GM12874 (cell line): ENCODE measurements around the gene STAB1.

Source experiments
- TF ChIP-seq, protein P1 (sequence below): IDR thresholded peaks from 2 replicates; pipeline ENCODE4 v1.5.1; 2011; ENCODE audit warnings: low read depth, mild to moderate bottlenecking, control low read depth, low read length, moderate library complexity; ENCODE audit not compliant: insufficient read depth

Gene STAB1, protein sequence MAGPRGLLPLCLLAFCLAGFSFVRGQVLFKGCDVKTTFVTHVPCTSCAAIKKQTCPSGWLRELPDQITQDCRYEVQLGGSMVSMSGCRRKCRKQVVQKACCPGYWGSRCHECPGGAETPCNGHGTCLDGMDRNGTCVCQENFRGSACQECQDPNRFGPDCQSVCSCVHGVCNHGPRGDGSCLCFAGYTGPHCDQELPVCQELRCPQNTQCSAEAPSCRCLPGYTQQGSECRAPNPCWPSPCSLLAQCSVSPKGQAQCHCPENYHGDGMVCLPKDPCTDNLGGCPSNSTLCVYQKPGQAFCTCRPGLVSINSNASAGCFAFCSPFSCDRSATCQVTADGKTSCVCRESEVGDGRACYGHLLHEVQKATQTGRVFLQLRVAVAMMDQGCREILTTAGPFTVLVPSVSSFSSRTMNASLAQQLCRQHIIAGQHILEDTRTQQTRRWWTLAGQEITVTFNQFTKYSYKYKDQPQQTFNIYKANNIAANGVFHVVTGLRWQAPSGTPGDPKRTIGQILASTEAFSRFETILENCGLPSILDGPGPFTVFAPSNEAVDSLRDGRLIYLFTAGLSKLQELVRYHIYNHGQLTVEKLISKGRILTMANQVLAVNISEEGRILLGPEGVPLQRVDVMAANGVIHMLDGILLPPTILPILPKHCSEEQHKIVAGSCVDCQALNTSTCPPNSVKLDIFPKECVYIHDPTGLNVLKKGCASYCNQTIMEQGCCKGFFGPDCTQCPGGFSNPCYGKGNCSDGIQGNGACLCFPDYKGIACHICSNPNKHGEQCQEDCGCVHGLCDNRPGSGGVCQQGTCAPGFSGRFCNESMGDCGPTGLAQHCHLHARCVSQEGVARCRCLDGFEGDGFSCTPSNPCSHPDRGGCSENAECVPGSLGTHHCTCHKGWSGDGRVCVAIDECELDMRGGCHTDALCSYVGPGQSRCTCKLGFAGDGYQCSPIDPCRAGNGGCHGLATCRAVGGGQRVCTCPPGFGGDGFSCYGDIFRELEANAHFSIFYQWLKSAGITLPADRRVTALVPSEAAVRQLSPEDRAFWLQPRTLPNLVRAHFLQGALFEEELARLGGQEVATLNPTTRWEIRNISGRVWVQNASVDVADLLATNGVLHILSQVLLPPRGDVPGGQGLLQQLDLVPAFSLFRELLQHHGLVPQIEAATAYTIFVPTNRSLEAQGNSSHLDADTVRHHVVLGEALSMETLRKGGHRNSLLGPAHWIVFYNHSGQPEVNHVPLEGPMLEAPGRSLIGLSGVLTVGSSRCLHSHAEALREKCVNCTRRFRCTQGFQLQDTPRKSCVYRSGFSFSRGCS (N-terminal part only)

DNA sequence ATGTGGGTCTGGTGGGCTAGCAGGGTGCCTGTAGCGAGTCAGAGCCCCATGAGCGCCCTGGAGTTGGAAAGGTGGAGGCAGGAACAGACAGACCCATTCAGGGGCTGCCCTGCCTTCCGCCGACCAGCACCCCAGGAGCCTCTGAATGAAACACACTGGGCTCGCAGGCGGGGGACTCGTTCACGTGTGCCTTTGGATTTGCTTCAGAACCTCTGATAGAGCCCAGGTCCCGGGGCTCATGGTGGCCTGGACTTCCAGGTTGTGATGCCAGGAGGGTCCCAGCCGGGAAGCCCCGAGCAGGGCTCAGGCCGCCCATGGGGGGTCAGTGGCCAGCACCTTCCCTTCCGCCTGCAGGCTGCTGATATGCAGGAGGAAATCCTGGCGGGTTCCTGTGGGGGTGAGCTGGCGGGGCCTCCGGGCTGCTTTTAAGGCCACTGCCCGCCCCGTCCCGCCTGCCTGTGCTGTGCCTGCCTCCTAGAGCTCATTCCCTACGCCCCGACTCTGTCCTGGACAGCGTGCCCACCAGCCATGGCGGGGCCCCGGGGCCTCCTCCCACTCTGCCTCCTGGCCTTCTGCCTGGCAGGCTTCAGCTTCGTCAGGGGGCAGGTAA is at the start of gene STAB1:
STAB1 (plus strand) TSS at position 453 of the 610 bp plus-strand sequence; CDS start at position 529, 76 bp downstream.
- TF ChIP-seq, protein P1, sequence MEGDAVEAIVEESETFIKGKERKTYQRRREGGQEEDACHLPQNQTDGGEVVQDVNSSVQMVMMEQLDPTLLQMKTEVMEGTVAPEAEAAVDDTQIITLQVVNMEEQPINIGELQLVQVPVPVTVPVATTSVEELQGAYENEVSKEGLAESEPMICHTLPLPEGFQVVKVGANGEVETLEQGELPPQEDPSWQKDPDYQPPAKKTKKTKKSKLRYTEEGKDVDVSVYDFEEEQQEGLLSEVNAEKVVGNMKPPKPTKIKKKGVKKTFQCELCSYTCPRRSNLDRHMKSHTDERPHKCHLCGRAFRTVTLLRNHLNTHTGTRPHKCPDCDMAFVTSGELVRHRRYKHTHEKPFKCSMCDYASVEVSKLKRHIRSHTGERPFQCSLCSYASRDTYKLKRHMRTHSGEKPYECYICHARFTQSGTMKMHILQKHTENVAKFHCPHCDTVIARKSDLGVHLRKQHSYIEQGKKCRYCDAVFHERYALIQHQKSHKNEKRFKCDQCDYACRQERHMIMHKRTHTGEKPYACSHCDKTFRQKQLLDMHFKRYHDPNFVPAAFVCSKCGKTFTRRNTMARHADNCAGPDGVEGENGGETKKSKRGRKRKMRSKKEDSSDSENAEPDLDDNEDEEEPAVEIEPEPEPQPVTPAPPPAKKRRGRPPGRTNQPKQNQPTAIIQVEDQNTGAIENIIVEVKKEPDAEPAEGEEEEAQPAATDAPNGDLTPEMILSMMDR, result no peak

DNA sequence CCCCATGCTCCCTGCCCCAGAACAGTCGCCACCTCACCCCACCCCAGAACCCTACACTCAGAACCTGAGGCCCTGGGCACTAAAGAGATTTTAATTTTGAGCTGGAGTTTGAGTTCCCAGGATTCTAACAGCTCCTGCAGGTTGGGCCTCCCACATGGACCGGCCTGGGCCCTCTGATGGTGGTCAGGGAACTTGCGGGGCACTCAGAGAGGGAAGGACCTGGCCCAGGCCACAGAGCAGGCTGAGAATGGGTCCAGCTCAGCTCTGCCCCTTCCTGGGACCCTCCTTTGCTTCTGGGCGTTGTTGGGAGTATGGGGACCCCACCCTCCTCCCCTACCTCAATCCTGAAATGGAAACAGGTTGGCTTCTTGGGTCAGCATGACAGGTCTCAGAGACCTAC is 49.1 kb upstream of the STAB1 start:
- TF ChIP-seq, protein P1, result no peak

DNA sequence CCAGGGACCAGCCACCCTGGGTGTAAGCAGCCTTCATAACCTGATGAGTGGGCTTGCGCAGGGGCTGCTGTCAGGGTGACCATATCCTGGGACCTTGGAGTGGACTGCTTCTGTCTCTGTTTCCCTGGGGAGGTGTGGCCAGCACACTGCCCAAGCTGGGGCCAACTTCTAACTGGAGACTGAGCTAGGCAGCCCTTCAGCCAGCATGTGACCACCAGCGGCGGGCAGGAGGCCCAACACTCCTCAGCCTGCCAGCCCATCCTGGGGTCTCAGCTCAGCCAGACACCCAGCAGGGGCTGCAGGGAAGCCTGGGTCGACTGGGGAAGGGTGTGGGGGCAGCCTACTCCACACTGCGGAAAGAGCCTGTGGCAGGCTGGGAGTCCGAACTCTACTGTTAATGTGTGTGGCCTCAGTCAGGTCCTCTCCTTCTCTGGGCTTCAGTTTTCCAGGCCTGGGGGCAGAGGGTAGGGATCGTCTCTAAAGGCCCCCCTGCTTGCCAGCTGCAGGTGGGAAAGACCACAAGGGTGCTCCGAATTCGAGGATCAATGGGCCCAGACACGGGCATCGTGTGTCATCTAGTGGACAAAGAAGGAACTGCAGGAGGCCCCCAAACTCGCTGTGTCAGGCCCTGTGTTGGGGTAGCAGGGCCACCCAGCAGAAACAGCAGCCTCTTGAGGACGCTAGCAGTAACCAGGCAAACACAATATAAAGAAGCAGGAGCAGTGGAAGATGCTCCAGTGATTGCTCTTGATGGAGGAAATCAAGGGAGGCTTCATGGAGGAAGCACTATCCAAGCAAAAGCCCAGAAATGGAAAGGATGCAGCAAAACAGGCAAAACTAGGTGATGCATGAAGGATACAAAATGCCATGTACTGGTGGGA is 48.3 kb upstream of the STAB1 start:
- TF ChIP-seq, protein P1, result peak; percentile 100

DNA sequence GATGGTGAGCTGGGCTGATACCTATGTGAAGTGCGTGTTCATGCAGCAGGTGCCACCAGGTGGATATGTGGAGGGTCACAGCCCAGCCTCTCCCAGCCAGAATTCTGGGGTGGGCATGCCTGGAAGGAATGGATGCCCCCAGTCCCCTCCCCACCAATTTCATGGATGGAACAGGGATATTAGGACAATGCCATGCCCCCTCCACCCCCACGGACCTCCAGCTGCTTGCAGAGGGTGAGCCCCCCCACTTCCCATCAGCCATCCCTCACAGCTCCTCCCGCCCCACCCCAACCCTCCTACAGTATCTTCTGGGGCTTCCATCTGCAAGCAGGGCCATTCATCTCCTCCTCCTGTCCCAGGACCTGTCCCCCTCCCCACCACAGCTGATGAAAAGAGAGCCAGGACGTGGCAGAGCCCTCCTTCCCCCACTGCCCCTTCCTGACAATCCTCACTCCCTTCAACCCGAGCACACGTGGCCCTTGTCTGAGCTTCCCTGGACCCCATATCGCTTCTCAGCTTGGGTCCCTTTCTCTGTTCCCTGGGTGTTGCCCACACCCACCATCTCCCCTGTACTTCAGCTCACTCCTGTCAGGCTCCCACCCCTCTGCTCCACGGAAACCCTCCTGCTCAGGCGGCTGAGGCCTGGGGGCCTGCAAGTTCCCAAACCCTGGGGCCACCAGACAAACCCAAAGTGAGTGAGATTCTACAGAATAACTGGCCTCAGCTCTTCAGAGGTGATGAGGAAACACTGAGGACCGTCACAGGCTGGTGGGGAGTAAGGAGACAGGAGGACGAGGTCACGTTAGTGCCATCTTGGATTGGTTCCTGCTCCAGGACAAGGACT is 47.4 kb upstream of the STAB1 start:
- TF ChIP-seq, protein P1, result no peak

DNA sequence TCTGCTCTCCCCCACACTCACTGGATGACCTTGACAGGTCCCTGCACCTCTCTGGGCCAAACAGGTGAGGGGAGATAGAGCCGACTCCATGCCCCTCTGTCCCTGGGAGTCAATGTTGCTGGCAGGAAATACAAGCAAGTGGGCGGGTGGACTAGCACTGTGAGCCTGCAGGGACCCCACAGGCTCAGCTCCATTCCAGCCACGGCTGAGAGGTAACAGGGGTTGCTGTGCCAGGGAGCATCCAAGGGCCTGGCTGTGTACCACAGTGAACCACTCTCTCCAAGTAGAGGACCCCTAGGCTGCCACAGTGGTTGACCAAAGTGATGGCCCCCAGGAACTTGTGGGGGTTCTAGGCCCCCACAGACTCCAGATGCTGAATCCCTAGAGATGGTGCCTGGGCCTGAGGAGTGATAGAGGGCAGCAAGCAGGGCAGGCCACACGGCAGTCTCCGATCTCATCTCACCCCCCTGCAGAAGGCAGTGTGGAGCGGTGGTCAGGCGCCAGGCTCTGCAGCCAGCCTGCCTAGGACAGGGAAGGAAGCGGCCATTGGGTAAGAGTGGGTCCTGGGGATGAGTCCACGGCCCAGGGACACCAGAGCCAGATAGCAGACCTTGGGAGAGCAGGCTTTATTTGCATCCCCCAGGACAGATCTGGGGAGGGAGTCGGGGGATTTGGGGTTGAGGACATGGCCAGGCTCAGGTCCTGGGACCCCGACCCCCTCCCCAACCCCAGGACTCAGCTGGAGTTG is 44.5 kb upstream of the STAB1 start:
- TF ChIP-seq, protein P1, result no peak
